Activated CD4-positive, alpha-beta T cell treated with anti-CD3 and anti-CD28 coated beads, Interleukin-2, amount 50 U/mL, for 1 hour (primary cell): ENCODE data around the gene TRIM7.
"Not testable (repeated sequence)": the region's sequence is repeated elsewhere in the genome, so short reads cannot be mapped to it uniquely, and the experiment has no call there.

Experiments used
- DNase-seq: peaks from one replicate; pipeline ENCODE4 v3.0.0-alpha.2; 2020

TRIM7 gene

GRCh38 chr5:181232593-181232992, 27.6 kb upstream of the TRIM7 start:
- no peak for DNase-seq

- DNase-seq = no peak
These were observed 26.4 kb upstream of the TRIM7 start for GRCh38 chr5:181231432-181231831.

GRCh38 chr5:181230551-181230950, 25.6 kb upstream of the TRIM7 start:
- no peak for DNase-seq

- DNase-seq = no peak
These were observed 25.0 kb upstream of the TRIM7 start for GRCh38 chr5:181229996-181230395.

- peak; percentile 24 for DNase-seq
These were observed 19.6 kb upstream of the TRIM7 start for GRCh38 chr5:181224390-181225229.

- DNase-seq = no peak
These were observed 18.9 kb upstream of the TRIM7 start for GRCh38 chr5:181223729-181224389.

GRCh38 chr5:181223058-181223728, 18.2 kb upstream of the TRIM7 start, which contains the start of gene TRIM41:
Gene TRIM41, plus strand, starts transcription at chr5:181223281. Its CDS starts 719 bp downstream, at chr5:181224000.
- DNase-seq = peak; percentile 96

- DNase-seq = no peak
These were observed 17.6 kb upstream of the TRIM7 start for GRCh38 chr5:181222630-181223057.

- peak; percentile 98 for DNase-seq
These were observed 17.0 kb upstream of the TRIM7 start for GRCh38 chr5:181221792-181222629.

- peak; percentile 50 for DNase-seq
These were observed 16.3 kb upstream of the TRIM7 start for GRCh38 chr5:181221105-181221791.

GRCh38 chr5:181220178-181220515, 15.2 kb upstream of the TRIM7 start:
- DNase-seq = no peak

GRCh38 chr5:181219262-181220177, 14.5 kb upstream of the TRIM7 start:
- DNase-seq = no peak

GRCh38 chr5:181218795-181219124, 13.8 kb upstream of the TRIM7 start:
- no peak for DNase-seq

- DNase-seq = peak; percentile 38
These were observed 12.7 kb upstream of the TRIM7 start for GRCh38 chr5:181217803-181218062.

GRCh38 chr5:181217111-181217802, 12.3 kb upstream of the TRIM7 start:
- peak; percentile 63 for DNase-seq

GRCh38 chr5:181215997-181216989, 11.3 kb upstream of the TRIM7 start:
- no peak for DNase-seq

- not testable (repeated sequence) for DNase-seq
These were observed 9.3 kb upstream of the TRIM7 start for GRCh38 chr5:181214249-181214648.

GRCh38 chr5:181212934-181213333, 7.9 kb upstream of the TRIM7 start:
- no peak for DNase-seq

- DNase-seq = no peak
These were observed 7.1 kb upstream of the TRIM7 start for GRCh38 chr5:181212080-181212479.

- no peak for DNase-seq
These were observed 6.2 kb upstream of the TRIM7 start for GRCh38 chr5:181211208-181211607.
